ENCODE data around the gene PFN3.
"Not testable (repeated sequence)": the region's sequence is repeated elsewhere in the genome, so short reads cannot be mapped to it uniquely, and the experiment has no call there.

The PFN3 gene

DNA sequence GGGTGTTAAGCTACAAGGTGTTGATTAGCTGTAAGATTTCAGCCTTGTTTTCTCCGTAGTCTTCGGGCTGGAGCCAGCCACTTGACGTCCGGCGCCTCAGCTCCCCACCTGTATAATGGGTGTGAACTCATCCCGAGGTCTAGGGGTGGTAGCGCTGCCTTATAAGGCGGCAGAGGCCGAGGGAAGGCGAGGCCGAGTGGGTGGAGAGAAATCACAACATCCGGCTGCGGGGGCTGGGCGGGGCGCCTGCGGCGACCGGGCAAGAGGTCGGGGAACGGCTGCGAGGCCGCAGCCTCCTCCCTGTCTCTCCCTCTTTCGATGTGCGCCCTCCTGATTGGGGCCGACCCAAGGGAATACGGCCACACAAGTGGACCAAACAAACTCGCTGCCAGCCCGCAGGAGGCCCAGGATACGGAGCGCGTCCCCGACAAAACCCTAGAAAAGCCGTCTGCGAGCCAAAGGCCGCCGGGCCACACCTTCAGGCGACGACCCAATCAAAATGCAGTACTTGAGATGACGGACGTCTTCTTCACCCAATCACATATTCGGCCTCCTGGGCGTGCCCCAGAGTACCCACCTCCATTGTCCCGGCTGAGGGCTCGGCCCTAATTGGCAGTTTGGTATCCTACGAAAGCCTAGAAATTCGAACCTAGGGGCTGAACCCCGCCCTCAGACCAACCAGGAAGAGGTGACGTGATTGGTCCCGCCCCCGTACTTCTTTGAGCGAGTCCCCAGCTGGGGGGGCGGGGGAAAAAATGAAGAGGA lies 25.5 kb upstream of the PFN3 start:
- peak; percentile 100 for DNase-seq (ENCODE audit: low spot score)
- FAIRE-seq, result peak; percentile 95

DNA sequence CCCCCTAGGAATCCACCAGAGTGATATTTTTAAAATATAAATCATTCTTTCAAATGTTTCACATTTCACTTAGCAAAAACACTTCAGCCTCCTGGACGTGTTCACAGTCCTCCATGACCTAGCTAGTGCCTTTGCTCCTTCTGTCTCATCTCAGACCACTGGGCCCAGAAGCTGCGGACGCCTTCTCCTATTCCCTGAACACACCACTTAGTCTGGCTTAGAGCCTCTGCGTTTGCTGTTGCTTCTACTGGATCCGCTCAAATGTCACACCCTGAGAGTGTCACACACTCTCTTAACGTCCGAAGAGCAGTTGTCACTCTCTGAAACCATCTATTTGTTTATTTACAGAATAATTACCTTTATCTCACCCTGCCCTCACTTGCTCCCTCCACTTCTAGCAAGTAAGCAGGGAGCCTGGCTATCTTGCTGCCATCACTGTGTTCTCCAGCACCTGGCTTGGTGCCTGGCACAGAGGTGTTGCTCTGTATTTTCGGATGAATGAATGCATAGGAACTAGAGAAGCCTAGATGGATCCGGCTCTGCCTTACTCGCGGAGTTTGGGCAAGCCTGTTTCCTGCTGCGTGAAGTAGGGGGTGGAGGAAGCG lies 24.8 kb upstream of the PFN3 start:
- no peak for DNase-seq (ENCODE audit: low spot score)
- FAIRE-seq, result no peak

DNA sequence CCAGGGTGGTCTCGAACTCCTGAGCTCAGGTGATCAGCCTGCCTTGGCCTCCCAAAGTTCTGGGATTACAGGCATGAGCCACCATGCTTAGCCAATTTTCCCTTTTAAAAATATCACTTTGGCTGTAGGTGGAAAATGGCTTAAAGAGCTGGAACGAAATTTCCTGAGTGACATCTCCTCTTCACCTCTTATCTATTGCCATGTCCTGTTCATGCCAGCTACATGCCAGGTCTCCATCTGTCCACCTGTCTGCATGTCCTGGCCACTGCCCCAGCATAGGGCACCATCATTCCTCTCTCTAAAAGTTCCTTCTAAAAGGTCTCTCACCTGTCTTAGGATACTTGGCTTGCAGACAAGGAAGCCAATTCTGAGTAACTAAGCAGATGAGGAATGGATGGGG lies 23.2 kb upstream of the PFN3 start:
- DNase-seq (ENCODE audit: low spot score) (no peak), FAIRE-seq (no peak)

DNA sequence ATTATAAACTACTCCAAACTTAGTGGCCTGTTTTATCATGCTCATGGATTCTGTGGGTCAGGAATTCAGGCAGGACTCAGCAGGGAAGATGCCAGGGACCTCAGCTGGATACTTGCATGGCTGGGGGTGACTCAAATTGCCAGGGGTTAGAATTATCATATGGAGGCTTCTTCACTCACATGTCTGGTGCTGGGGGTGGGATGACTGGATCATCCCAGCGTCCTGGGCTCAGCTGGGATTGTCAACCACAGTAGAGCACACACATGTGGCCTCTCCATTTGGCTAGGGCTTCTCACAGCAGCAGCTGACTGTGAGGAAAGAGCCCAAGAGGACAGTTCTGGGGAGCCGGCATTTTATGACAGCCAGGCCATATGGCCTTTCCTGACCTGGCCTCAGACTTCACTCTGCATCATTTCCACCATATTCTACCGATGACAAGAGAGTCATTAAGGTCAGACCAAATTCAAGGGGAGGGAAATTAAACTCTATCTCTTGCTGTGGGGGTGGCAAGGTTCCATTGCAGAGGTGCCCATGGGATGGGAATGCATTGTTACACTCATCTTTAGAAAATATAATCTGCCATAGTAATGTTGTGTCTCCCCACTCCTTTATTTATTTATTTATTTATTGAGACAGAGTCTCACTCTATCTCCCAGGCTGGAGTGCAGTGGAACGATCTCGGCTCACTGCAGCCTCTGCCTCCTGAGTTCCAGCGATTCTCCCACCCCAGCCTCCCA lies 20.8 kb upstream of the PFN3 start:
- DNase-seq (ENCODE audit: low spot score) (no peak), FAIRE-seq (no peak)

DNA sequence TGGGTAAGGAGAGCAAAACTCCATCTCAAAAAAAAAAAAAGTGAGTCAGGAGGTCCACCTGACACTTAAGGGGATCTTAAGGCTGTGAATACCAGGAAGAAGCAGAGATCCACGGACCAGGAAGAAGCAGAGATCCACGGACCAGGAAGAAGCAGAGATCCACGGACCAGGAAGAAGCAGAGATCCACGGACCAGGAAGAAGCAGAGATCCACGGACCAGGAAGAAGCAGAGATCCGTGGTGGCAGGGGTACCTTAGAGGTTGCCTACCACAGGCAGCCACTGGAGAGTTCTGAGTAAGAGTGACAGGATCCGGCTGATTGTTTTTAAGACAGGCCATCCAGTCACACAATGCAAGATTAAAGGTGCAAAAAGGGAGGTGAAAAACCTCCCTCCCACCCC lies 20.0 kb upstream of the PFN3 start:
- DNase-seq (ENCODE audit: low spot score); FAIRE-seq: not testable (repeated sequence)

DNA sequence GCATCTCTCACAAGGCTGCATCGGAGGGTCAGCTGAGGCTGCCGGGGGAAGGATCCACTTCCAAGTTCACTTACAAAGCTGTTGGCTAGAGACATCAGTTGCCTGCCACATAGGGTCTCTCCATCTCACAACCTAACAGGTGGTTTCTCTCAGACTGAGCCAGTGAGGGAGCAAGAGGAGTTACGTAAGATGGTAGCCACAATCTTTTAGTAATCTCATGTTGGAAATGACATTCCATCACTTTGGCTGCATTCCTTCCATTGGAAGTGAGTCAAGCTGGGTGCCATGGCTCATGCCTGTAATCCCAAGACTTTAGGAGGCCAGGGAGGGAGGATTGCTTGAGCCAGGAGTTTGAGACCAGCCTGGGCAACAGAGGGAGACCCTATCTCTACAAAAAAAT lies 18.6 kb upstream of the PFN3 start:
- FAIRE-seq (no peak), DNase-seq (ENCODE audit: low spot score) (no peak)

DNA sequence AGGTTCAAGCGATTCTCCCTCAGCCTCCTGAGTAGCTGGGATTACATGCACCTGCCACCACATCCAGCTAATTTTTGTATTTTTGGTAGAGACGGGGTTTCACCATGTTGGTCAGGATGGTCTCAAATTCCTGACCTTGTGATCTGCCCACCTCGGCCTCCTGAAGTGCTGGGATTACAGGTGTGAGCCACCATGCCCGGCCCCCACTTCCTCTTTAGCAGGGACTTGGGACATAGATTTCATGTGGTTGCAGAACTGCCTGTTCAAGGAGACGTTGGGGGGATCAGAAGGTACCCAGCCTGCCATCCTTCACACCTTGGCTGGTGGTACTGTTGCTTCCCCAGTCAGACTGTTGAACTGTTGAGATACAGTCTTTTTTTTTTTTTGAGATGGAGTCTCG lies 16.6 kb upstream of the PFN3 start:
- DNase-seq (ENCODE audit: low spot score); FAIRE-seq: not testable (repeated sequence)

DNA sequence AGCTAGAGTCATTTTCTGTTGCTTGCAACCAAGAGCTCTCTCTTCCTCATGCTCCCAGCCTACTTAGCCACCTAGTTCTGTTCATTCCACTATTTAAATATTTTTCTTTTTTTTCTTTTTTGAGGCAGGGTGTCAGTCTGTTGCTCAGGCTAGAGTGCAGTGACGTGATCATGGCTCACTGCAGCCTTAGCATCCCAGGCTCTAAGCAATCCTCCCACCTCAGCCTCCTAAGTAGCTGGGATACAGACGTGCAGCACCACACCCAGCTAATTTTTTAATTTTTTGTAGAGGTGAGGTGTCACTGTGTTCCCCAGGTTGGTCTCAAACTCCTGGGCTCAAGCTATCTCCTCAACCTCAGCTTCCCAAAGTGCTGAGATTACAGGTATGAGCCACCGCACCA lies 14.0 kb upstream of the PFN3 start:
- FAIRE-seq (no peak), DNase-seq (ENCODE audit: low spot score) (no peak)

DNA sequence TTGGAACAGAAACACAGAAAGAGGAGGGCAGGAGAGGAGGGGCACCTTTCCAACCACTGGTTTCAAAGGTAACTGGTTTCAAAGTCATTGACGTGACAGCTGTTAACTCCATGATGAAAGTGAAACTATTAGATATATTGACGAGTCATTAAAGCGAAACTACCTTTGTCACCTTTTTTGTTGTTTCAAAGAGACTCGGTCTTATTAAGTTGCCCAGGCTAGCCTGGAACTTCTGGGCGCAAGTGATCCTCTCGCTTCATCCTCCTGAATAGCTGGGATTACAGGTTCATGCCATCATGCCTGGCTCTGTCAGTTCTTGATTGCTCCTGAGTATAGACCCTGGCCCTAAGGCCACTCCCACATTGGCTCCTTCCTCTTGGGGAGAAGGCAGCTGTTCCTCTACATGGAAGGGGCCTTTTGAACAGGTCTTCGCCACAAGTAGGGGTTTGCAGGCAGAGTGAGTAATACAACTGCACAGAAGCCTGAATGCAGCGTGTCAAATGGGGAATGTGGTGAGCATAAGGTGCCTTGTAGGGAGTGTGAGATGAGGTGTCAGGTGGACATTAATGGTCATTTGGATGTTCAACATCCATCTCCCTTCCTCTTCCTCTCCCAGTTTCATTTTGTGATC lies 12.3 kb upstream of the PFN3 start:
- DNase-seq (ENCODE audit: low spot score) (no peak), FAIRE-seq (no peak)

DNA sequence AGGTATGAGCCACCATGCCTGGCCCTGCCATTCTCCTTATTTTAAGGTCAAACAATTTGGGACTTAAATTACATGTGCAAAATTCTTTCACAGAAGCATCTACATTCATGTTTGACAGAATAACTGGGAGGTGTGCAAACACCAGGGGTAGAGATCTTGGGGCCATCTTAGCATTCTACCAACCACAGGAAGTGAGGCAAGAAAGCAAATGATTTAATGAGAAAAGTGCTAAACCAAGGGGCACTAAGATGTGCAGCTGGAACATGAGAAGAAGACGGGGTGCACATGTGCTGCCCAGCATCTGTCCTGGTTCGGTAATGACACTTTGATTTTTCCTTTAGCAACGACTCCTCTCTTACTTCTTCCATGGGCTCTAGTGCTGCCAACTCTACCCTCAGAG lies 10.1 kb upstream of the PFN3 start:
- no peak for FAIRE-seq
- DNase-seq (ENCODE audit: low spot score), result no peak

DNA sequence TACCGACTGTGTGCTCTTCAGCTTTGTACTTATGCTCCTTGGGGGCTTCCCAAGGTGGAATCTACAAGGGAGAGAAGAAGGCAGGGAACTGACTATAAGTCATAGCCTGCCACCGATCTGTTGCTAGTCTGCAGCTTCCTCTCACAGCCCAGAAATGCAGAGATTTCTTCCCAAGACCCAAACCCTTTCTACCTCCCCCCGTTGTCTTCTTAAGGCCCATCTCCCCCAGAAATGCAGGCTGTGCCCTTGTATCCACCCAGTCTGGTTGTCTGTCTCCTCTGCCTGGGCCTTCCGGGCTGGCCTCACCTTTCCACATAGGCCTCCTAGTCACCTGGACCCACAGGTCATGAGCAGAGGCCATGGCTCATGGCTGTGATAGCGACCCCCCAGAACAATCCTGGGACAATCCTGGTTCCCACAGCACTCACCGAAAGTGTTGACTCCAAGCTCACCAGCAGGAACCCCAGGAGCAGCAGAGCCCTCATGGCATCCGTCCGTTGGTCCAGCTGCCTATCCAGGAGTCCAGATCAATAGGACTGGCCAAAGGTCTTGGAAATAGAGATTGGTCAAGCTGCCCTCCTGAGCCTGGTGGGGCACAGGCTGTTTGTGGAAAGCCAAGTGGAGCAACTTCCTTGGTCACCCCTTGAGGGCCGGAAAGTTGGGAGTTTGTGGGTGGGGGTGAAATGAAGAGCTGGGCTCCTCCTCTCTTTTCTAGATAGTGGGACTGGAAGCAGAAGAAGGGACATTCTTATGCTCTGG lies 8.8 kb upstream of the PFN3 start, which contains the start of gene F12:
TSS of gene F12 (minus strand) at position 522 of the 759 bp plus-strand sequence. CDS start at position 485, 37 bp downstream.
- FAIRE-seq (no peak), DNase-seq (ENCODE audit: low spot score) (no peak)

DNA sequence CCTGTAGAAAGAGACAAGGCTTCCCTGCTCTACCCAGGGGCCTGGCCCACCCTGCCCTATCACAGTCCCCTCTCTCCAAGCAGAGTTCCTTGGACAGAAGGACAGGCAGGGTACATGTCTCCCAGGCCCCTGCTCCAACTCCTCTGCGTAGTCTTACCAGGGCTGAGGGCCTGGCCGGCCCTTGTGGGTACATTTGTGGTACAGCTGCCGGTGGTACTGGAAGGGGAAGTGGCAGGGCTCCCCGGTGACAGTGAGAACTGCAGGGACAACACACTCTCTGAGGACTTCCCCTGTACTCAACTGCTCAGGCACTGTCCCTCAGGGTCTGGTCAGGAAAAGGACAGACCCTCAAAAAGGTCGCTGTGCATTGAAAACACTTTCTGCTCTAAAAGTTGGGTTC lies 5.3 kb upstream of the PFN3 start:
- DNase-seq (ENCODE audit: low spot score) (no peak), FAIRE-seq (no peak)

DNA sequence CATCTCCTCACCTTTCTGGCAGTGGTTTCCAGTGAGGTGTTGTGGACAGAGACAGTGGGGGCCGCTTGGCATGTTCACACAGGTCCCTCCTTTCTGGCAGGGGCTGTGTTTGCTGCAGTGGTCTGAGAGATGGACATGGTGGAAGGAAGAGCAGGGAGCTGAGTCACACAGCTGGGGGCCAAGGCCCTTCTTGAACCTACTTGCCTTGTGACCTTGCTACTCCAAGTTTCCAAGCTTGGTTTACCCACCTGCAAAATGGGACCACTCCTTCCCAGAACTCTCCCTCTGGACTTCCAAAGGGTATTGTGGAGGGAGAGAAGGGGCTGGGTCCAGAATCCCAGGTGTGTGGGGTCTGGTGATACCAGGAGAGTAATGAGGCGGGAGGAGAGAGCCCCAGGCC lies 4.9 kb upstream of the PFN3 start:
- DNase-seq (ENCODE audit: low spot score), result no peak
- no peak for FAIRE-seq

DNA sequence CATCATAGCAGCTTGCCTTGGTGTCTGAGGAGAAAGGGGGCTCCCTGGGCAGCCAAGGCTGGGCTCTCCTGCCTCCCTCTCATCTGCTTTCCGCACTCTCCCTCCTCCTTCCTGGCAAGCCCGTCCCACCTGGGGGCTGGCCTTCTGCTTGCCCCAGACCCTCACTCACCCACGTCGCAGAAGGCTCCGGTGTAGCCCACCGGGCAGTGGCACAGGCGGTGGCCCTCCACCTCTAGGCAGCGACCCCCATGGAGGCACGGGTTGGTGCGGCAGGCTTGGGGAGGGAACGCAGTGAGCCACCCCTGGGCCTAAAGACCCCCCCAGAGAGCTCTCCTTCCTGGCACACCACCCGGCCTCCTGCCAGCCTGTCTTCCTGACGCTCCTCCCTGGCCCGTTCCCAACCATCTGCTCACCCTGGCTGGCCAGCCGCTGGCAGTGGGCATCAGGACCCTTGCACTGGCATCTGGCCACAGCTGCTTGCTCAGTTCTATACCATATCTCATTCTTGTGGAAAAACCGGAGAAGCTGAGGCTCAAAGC lies 4.2 kb upstream of the PFN3 start:
- DNase-seq (ENCODE audit: low spot score), result no peak
- no peak for FAIRE-seq

DNA sequence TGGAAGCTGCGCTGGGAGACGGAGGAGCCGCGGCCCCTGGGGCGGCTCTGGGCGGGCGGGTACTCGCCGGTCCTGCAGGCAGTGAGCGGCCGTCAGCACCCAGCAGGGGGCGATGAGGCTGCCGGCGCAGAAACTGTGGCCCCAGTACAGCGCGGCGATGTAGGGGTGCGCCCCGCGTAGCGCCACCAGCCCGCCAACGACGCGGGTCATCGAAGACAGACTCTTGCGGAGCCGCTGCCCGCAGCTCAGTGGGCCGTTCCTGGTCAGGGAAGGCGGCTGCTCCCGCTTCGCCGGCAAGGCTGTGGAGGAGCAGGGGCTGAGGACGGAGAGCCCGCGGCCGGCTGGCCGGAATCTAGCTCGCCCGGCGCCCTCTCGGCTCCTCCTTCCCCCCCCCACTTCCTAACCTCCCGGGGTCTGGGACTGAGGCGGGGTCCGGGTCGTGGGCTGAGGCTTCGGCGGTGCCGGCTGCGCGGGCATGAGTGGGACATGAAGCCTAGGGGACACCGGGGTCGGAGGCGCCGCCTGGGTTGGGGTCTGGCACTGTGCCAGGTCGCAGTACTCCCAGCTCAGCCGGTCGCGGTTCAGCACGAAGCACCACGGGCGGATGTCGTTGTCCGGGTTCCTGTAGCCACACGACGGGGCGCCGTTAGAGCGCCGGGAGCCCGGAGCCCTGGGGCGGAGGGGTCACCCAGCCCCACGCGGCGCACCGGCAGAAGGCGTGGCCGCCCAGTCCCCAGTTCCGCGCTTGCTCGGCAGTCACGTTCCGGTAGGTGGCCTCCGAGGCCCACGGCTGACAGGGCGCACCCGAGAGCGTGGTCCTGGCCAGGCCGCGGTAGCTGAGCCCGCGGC lies 3.6 kb upstream of the PFN3 start:
- FAIRE-seq, result no peak
- peak; percentile 77 for DNase-seq (ENCODE audit: low spot score)

DNA sequence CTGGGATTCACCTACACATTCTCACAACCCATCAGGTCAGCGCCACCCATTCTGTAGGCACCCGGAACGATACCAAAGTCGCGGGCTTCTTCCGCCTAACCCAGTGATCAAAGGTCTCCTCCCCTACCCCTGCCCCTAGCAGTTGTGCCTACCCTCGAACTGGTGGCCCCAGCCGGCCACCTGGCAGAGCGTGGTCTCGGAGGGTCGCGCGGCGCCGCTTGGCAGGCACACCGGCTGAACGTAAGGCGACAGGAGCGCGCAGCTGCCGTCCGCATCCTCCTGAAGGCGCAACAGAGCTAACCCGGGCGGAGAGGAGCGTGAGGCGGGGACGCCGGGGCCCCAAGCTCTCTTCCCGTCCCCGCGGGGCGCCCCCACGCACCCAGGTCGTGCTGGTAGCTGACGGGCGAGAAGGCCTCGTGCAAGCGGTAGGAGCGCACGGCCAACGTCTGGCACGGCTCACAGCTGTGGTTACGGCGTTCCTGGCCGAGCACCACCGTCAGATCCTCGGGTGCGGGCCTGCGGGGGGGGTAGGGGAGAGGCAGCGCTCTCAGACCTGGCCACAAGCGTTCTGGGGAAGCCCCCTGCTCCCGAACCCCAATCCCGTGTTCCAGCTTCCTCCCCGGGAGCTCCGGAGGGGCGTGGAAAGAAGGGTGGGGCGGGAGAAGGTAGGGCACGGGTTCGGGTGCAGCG lies 2.8 kb upstream of the PFN3 start:
- DNase-seq (ENCODE audit: low spot score) (no peak), FAIRE-seq (no peak)

DNA sequence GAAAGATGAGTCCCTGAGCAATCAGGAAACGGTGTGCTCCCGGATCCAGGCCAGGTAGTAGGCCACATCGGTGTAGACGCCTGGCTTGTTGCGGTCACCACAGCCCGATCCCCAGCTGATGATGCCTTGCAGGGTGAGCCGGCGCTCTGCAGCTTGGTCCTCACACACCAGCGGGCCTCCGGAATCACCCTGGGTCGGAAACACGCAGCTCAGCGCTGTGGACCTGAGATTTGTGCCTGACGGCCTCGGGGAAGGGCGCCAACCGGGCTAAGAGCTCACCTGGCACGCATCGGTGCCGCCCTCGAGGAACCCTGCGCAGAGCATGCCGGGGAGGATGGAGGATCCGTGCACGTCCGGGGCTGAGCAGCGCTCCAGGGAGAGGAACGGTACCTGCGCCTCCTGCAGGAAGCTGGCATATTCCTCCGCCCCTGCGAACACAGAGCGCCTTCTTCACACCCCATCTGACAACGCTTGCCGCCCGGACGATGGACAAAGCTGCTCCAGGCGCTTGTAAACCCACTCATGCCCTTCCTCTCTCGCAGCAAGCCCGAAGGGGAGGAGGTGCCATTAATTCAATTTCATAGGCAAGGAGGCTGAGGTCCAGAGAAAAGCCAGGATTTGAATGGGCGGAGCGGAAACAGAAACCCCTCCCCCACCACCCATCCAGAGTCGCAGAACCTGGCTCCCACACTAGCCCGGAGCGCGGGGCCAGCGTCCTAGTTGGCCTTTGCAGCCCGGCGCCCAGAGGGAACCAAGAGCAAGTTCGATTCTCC lies 2.0 kb upstream of the PFN3 start:
- FAIRE-seq (no peak), DNase-seq (ENCODE audit: low spot score) (peak; percentile 64)

DNA sequence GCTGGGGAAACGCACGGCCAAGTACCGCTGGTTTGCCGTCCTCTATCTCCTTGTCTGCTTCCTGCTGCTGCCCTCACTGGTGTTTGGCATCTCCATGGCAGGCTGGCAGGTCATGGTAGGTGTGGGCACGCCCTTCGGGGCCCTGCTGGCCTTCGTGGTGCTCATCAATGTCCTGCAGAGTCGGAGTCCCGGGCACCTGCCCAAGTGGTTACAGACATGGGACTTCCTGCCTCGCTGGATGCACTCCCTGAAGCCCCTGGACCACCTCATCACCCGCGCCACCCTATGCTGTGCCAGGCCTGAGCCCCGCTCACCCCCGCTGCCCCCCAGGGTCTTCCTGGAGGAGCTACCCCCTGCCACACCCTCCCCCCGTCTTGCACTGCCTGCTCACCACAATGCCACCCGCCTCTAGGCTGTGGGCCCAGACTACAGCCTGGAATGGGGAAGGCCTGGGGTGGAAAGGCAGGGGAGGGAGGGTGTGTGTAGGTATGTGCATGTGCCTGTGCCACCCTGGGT lies 2.5 kb downstream of the PFN3 start:
- DNase-seq (ENCODE audit: low spot score) (no peak), FAIRE-seq (no peak)

All from RCC 7860 (cell line).